ENCODE data around the gene ANKRD52.
A peak's percentile ranks its signal among the peaks of the same experiment; 100 is the strongest.
"Not testable (repeated sequence)": the region's sequence is repeated elsewhere in the genome, so short reads cannot be mapped to it uniquely, and the experiment has no call there.

Gene ANKRD52

GRCh38 chr12:56204275-56204674, 53.9 kb downstream of the ANKRD52 start:
- no peak for DNase-seq

GRCh38 chr12:56202838-56203237, 55.3 kb downstream of the ANKRD52 start:
- DNase-seq = no peak

- DNase-seq = no peak
Observed at GRCh38 chr12:56202366-56202765, 55.8 kb downstream of the ANKRD52 start.

- no peak for DNase-seq
Observed at GRCh38 chr12:56198836-56199235, 59.3 kb downstream of the ANKRD52 start.

- DNase-seq = no peak
Observed at GRCh38 chr12:56197921-56198635, 60.1 kb downstream of the ANKRD52 start.

GRCh38 chr12:56196818-56197550, 61.2 kb downstream of the ANKRD52 start:
- not testable (repeated sequence) for DNase-seq

- DNase-seq = peak; percentile 74
Observed at GRCh38 chr12:56193025-56193578, 65.1 kb downstream of the ANKRD52 start.

GRCh38 chr12:56192582-56192981, 65.6 kb downstream of the ANKRD52 start:
- DNase-seq = no peak

GRCh38 chr12:56190695-56191155, 67.5 kb downstream of the ANKRD52 start:
- DNase-seq = no peak

- DNase-seq = peak; percentile 78
Observed at GRCh38 chr12:56189918-56190694, 68.1 kb downstream of the ANKRD52 start.

- DNase-seq = peak; percentile 67
Observed at GRCh38 chr12:56189099-56189917, 68.9 kb downstream of the ANKRD52 start, which contains the start of gene SMARCC2. TSS of gene SMARCC2 (minus strand) at chr12:56189483. CDS start at chr12:56189461, 22 bp downstream.

GRCh38 chr12:56188778-56189098, 69.4 kb downstream of the ANKRD52 start:
- DNase-seq = no peak

- DNase-seq = no peak
Observed at GRCh38 chr12:56188131-56188777, 69.9 kb downstream of the ANKRD52 start.
